ENCODE data around the gene CREBRF. TPM values are rescaled to one million over a fixed set of nuclear protein-coding genes. Genes with fewer than 3 reads are reported as not detected.

The CREBRF gene
- total RNA-seq, result 1.3 and 3.0 TPM in 2 replicates

GRCh38 chr5:173055983-173056782 lies at the start of gene CREBRF:
Gene CREBRF, plus strand, starts transcription at chr5:173056352. Its CDS starts 24,424 bp downstream, at chr5:173080776.

GRCh38 chr5:173144200-173145176 lies 88.3 kb downstream of the CREBRF start, which contains the start of gene BNIP1:
Gene BNIP1, plus strand, starts transcription at chr5:173144531. Its CDS starts 15 bp downstream, at chr5:173144546.

Other genes with a start within 250 kb of the CREBRF start
- gene ERGIC1, start 222.1 kb upstream of the CREBRF start, total RNA-seq, result 162 and 168 TPM in 2 replicates
- 57.2 and 64.9 TPM in 2 replicates for gene RPL26L1, start 96.9 kb upstream of the CREBRF start, total RNA-seq
- 88.9 and 94.0 TPM in 2 replicates for gene ATP6V0E1, start 72.6 kb upstream of the CREBRF start, total RNA-seq
- 17.8 and 23.0 TPM in 2 replicates for gene BNIP1, start 88.2 kb downstream of the CREBRF start, total RNA-seq
- not detected in 2 replicates for gene NKX2-5, start 178.9 kb downstream of the CREBRF start, total RNA-seq

All from bronchus fibroblast of lung (primary cell).